CD4-positive, alpha-beta T cell treated with Interleukin-1 beta for 1 hour (primary cell): ENCODE results near the gene OR2T10.
"Not testable (repeated sequence)": the region's sequence is repeated elsewhere in the genome, so short reads cannot be mapped to it uniquely, and the experiment has no call there.

Experiments used
- DNase-seq, 2 donors: peaks; one replicate each; pipeline ENCODE4 v3.0.0-alpha.2; 2020 to 2022

OR2T10 gene

GRCh38 chr1:248597589-248597988, at the start of gene OR2T10:
TSS of gene OR2T10 (minus strand) at chr1:248597700. CDS start at chr1:248593768, 3,932 bp downstream.
- DNase-seq = no peak

- not testable (repeated sequence) for DNase-seq
These were observed 47.7 kb upstream of the OR2T10 start, which contains the start of gene OR2T35 for GRCh38 chr1:248645178-248645577. TSS of gene OR2T35 (minus strand) at chr1:248645278. CDS start at chr1:248639258, 6,020 bp downstream.

GRCh38 chr1:248642971-248643651, 45.6 kb upstream of the OR2T10 start:
- DNase-seq = not testable (repeated sequence)

GRCh38 chr1:248641583-248641982, 44.1 kb upstream of the OR2T10 start:
- DNase-seq = not testable (repeated sequence)

- DNase-seq = not testable (repeated sequence)
These were observed 43.4 kb upstream of the OR2T10 start for GRCh38 chr1:248640906-248641305.

GRCh38 chr1:248639652-248640051, 42.2 kb upstream of the OR2T10 start:
- DNase-seq = not testable (repeated sequence)

- not testable (repeated sequence) for DNase-seq
These were observed 39.1 kb upstream of the OR2T10 start for GRCh38 chr1:248636612-248637011.

- DNase-seq = not testable (repeated sequence)
These were observed 37.5 kb upstream of the OR2T10 start, which contains the start of gene OR2T11 for GRCh38 chr1:248634991-248635390. TSS of gene OR2T11 (minus strand) at chr1:248635091. CDS start at chr1:248627128, 7,963 bp downstream.

GRCh38 chr1:248631354-248632008, 34.0 kb upstream of the OR2T10 start:
- DNase-seq = no peak

- DNase-seq = no peak
These were observed 33.1 kb upstream of the OR2T10 start for GRCh38 chr1:248630551-248630950.

GRCh38 chr1:248627971-248628844, 30.7 kb upstream of the OR2T10 start:
- no peak for DNase-seq

- DNase-seq = no peak
These were observed 28.5 kb upstream of the OR2T10 start for GRCh38 chr1:248625971-248626370.

- DNase-seq = no peak
These were observed 27.7 kb upstream of the OR2T10 start for GRCh38 chr1:248625166-248625565.

GRCh38 chr1:248622570-248623001, 25.1 kb upstream of the OR2T10 start:
- DNase-seq = peak in 1 of 2 donors; percentile 19

- no peak for DNase-seq
These were observed 24.3 kb upstream of the OR2T10 start for GRCh38 chr1:248621770-248622169.

GRCh38 chr1:248618878-248619277, 21.4 kb upstream of the OR2T10 start:
- peak; percentile 25 to 45 for DNase-seq

- DNase-seq = no peak
These were observed 20.6 kb upstream of the OR2T10 start for GRCh38 chr1:248618119-248618518.

GRCh38 chr1:248613742-248614141, 16.2 kb upstream of the OR2T10 start:
- DNase-seq = no peak

GRCh38 chr1:248611883-248612414, 14.4 kb upstream of the OR2T10 start:
- peak in 1 of 2 donors; percentile 3 for DNase-seq

- no peak for DNase-seq
These were observed 12.8 kb upstream of the OR2T10 start for GRCh38 chr1:248610301-248610700.

- no peak for DNase-seq
These were observed 1.9 kb upstream of the OR2T10 start for GRCh38 chr1:248599396-248599795.

GRCh38 chr1:248596615-248597014, 885 bp downstream of the OR2T10 start:
- DNase-seq = no peak

- no peak for DNase-seq
These were observed 4.3 kb downstream of the OR2T10 start for GRCh38 chr1:248593226-248593625.
